NCI-H146 treated with DMSO at 0.1 percent for 48 hours (cell line): ENCODE results near the gene ALPL.
"Not testable (repeated sequence)": the region's sequence is repeated elsewhere in the genome, so short reads cannot be mapped to it uniquely, and the experiment has no call there.

Experiments
- DNase-seq: peaks from one replicate; lab custom pipeline; 2025; ENCODE audit not compliant: unreplicated experiment; lab: John Stamatoyannopoulos, UW

Gene ALPL

GRCh38 chr1:21553116-21553926, 44.1 kb downstream of the ALPL start:
- DNase-seq, result no peak

- no peak for DNase-seq
Measured at GRCh38 chr1:21559788-21560567, 50.8 kb downstream of the ALPL start.

- DNase-seq, result no peak
Measured at GRCh38 chr1:21560916-21561638, 51.9 kb downstream of the ALPL start.

GRCh38 chr1:21562896-21563295, 53.7 kb downstream of the ALPL start:
- no peak for DNase-seq

- DNase-seq, result no peak
Measured at GRCh38 chr1:21563971-21564370, 54.7 kb downstream of the ALPL start.

- no peak for DNase-seq
Measured at GRCh38 chr1:21564521-21565095, 55.4 kb downstream of the ALPL start.

- DNase-seq, result no peak
Measured at GRCh38 chr1:21565285-21565684, 56.1 kb downstream of the ALPL start.

- not testable (repeated sequence) for DNase-seq
Measured at GRCh38 chr1:21566361-21566760, 57.1 kb downstream of the ALPL start.

GRCh38 chr1:21567241-21568005, 58.2 kb downstream of the ALPL start:
- DNase-seq, result no peak

- DNase-seq, result no peak
Measured at GRCh38 chr1:21568006-21568746, 59.0 kb downstream of the ALPL start.

- no peak for DNase-seq
Measured at GRCh38 chr1:21568809-21569385, 59.7 kb downstream of the ALPL start.

- DNase-seq, result no peak
Measured at GRCh38 chr1:21569820-21570527, 60.8 kb downstream of the ALPL start.

GRCh38 chr1:21570528-21570875, 61.3 kb downstream of the ALPL start:
- no peak for DNase-seq

- DNase-seq, result no peak
Measured at GRCh38 chr1:21570885-21571284, 61.7 kb downstream of the ALPL start.

GRCh38 chr1:21572221-21572620, 63.0 kb downstream of the ALPL start:
- no peak for DNase-seq

GRCh38 chr1:21572735-21573277, 63.6 kb downstream of the ALPL start:
- no peak for DNase-seq

GRCh38 chr1:21573475-21573874, 64.3 kb downstream of the ALPL start:
- no peak for DNase-seq

GRCh38 chr1:21573971-21574465, 64.8 kb downstream of the ALPL start:
- DNase-seq, result peak; percentile 71
